ENCODE data around the gene FAM83F.

- TF ChIP-seq POLR2A (IDR thresholded peaks at IDR 0.05), result no peak
- no peak for TF ChIP-seq CTCF (IDR thresholded peaks at IDR 0.05)
Observed at GRCh38 chr22:39989633-39990032, 5.1 kb upstream of the FAM83F start.

Measured in ovary (tissue), 3 donors.